SU-DHL-6 (cell line): ENCODE results near the gene NYAP2.

Source experiments
- H2AFZ ChIP-seq: fragments of 200-600 bp; sonication (generic); 2 replicates; pipeline ENCODE4 v1.6.1; 2014; ENCODE audit warnings: low read depth, mild to moderate bottlenecking, moderate library complexity, mixed read lengths, antibody characterized with exemption, low read length; ENCODE audit not compliant: severe bottlenecking
- H3F3A ChIP-seq: fragments of 200-600 bp; shearing (Covaris generic); 2 replicates; pipeline ENCODE4 v1.6.0; 2016; ENCODE audit warnings: antibody characterized with exemption, mild to moderate bottlenecking; ENCODE audit not compliant: insufficient read depth
- H3K27ac ChIP-seq: fragments of 200-600 bp; sonication (generic); 2 replicates; pipeline ENCODE4 v1.5.1; 2016; ENCODE audit warnings: low read depth, mild to moderate bottlenecking, low read length, moderate library complexity, mixed read lengths
- H3K27me3 ChIP-seq: fragments of 200-600 bp; sonication (generic), shearing (Covaris generic); 2 replicates; pipeline ENCODE4 v1.6.0; 2014; ENCODE audit warnings: mild to moderate bottlenecking, low read length
- H3K36me3 ChIP-seq: fragments of 200-600 bp; sonication (generic); 2 replicates; pipeline ENCODE4 v1.6.1; 2014; ENCODE audit warnings: mild to moderate bottlenecking, low read length, mixed read lengths
- H3K4me2 ChIP-seq: fragments of 300-600, 200-600 bp; shearing (Covaris generic), sonication (generic); 2 replicates; pipeline ENCODE4 v1.6.0; 2014; ENCODE audit warnings: low read length, low read depth, mild to moderate bottlenecking; ENCODE audit not compliant: poor library complexity, severe bottlenecking
- H3K4me3 ChIP-seq: fragments of 200-600 bp; sonication (generic); 2 replicates; pipeline ENCODE4 v1.5.1; 2014; ENCODE audit warnings: antibody characterized with exemption, low read length, mild to moderate bottlenecking, mixed read lengths; ENCODE audit not compliant: insufficient read depth, poor library complexity, severe bottlenecking
- H3K79me2 ChIP-seq: fragments of 200-600 bp; sonication (generic); 2 replicates; pipeline ENCODE4 v1.6.1; 2014; ENCODE audit warnings: mild to moderate bottlenecking, low read length, moderate library complexity; ENCODE audit not compliant: insufficient read depth
- H3K9ac ChIP-seq: fragments of 200-600 bp; sonication (generic); 2 replicates; pipeline ENCODE4 v1.7.0; 2014; ENCODE audit warnings: mild to moderate bottlenecking, low read length
- H3K9me2 ChIP-seq: fragments of 200-600 bp; sonication (generic); replicated peaks from 2 replicates; pipeline ENCODE4 v1.6.1; 2014; ENCODE audit warnings: low read length; ENCODE audit not compliant: insufficient read depth
- H3K9me3 ChIP-seq: fragments of 200-600 bp; sonication (generic); 2 replicates; pipeline ENCODE4 v1.6.1; 2014; ENCODE audit warnings: low read length, mixed read lengths; ENCODE audit not compliant: insufficient read depth
- H4K20me1 ChIP-seq: fragments of 200-600 bp; sonication (generic); 2 replicates; pipeline ENCODE4 v1.6.1; 2014; ENCODE audit warnings: low read depth, mild to moderate bottlenecking, antibody characterized with exemption, low read length, moderate library complexity, mixed read lengths
- CTCF ChIP-seq: fragments of 200-600 bp; sonication (generic); IDR thresholded peaks from one replicate; pipeline ENCODE4 v1.5.1; 2017; ENCODE audit warnings: antibody characterized with exemption, mild to moderate bottlenecking, low read length, moderate library complexity; ENCODE audit not compliant: insufficient read depth, poor library complexity, severe bottlenecking
- EZH2phosphoT487 ChIP-seq: fragments of 200-600 bp; sonication (generic), shearing (Covaris generic); conservative IDR thresholded peaks from 2 replicates; pipeline ENCODE4 v1.6.1; 2018; ENCODE audit warnings: mild to moderate bottlenecking, antibody characterized with exemption, low read length, moderate library complexity, mixed read lengths

The NYAP2 gene

GRCh38 chr2:225400546-225401400 lies 1.3 kb downstream of the NYAP2 start:
- Histone ChIP-seq H3K27me3 (no peaks in the 10 kb centered on the region), H3K9me3 (no peaks in the 10 kb centered on the region), H3K9me2 (no peaks in the 10 kb centered on the region), H4K20me1 (no peaks in the 10 kb centered on the region), H3F3A (no peaks in the 10 kb centered on the region), H3K4me2 (no peak overlapping the region), H3K36me3 (no peaks in the 10 kb centered on the region), H2AFZ (no peak overlapping the region), H3K9ac (no peak overlapping the region), H3K27ac (no peak overlapping the region), H3K4me3 (no peak overlapping the region), H3K79me2 (no peaks in the 10 kb centered on the region)
- TF ChIP-seq CTCF (no peak), EZH2phosphoT487 (no peak)

GRCh38 chr2:225402210-225402776 lies 2.8 kb downstream of the NYAP2 start:
- no peaks in the 10 kb centered on the region for H3K36me3 ChIP-seq
- H3K9me2 ChIP-seq: no peaks in the 10 kb centered on the region

GRCh38 chr2:225411452-225411851 lies 11.9 kb downstream of the NYAP2 start:
- Histone ChIP-seq H3F3A (no peaks in the 10 kb centered on the region), H3K36me3 (no peaks in the 10 kb centered on the region), H3K9ac (no peak overlapping the region), H3K4me2 (no peak overlapping the region), H3K4me3 (no peak overlapping the region), H3K27ac (no peak overlapping the region), H3K9me2 (no peaks in the 10 kb centered on the region), H2AFZ (no peak overlapping the region), H3K79me2 (no peaks in the 10 kb centered on the region), H4K20me1 (no peaks in the 10 kb centered on the region), H3K9me3 (no peaks in the 10 kb centered on the region), H3K27me3 (no peaks in the 10 kb centered on the region)
- TF ChIP-seq EZH2phosphoT487 (no peak), CTCF (no peak)

More at GRCh38 chr2:225402210-225402776, 2.8 kb downstream of the NYAP2 start:
- H2AFZ ChIP-seq: no peak overlapping the region
- no peaks in the 10 kb centered on the region for H3K27me3 ChIP-seq
- H3K9ac ChIP-seq: no peak overlapping the region
- H3K9me3 ChIP-seq: no peaks in the 10 kb centered on the region
- TF ChIP-seq EZH2phosphoT487: no peak
- no peak for TF ChIP-seq CTCF
- no peak overlapping the region for H3K4me2 ChIP-seq
- no peaks in the 10 kb centered on the region for H3K79me2 ChIP-seq
- H3K4me3 ChIP-seq: no peak overlapping the region
- no peaks in the 10 kb centered on the region for H4K20me1 ChIP-seq
- no peaks in the 10 kb centered on the region for H3F3A ChIP-seq
- no peak overlapping the region for H3K27ac ChIP-seq
